ENCODE results near the gene SSR4. TPM values are rescaled to one million over a fixed set of nuclear protein-coding genes. Genes with fewer than 3 reads are reported as not detected.

Gene SSR4
- total RNA-seq, 1 experiment from 2014 or later: 298 TPM

GRCh38 chrX:153772316-153773217 is 21.9 kb upstream of the SSR4 start:
- H3K9ac ChIP-seq (ENCODE audit: low read length): no peak overlapping the region
- intact Hi-C loops (cut with micrococcal nuclease): no loop called here
- H4K20me1 ChIP-seq (ENCODE audit: low read length): no peaks in the 10 kb centered on the region
- ChIA-PET POLR2A (ENCODE audit: unreplicated experiment) (no interaction called here), CTCF (no interaction called here)
- BruUV-seq (replicated peaks): no TSS peak
- H3K79me2 ChIP-seq (ENCODE audit: low read length): no peaks in the 10 kb centered on the region
- TF ChIP-seq, protein P1, sequence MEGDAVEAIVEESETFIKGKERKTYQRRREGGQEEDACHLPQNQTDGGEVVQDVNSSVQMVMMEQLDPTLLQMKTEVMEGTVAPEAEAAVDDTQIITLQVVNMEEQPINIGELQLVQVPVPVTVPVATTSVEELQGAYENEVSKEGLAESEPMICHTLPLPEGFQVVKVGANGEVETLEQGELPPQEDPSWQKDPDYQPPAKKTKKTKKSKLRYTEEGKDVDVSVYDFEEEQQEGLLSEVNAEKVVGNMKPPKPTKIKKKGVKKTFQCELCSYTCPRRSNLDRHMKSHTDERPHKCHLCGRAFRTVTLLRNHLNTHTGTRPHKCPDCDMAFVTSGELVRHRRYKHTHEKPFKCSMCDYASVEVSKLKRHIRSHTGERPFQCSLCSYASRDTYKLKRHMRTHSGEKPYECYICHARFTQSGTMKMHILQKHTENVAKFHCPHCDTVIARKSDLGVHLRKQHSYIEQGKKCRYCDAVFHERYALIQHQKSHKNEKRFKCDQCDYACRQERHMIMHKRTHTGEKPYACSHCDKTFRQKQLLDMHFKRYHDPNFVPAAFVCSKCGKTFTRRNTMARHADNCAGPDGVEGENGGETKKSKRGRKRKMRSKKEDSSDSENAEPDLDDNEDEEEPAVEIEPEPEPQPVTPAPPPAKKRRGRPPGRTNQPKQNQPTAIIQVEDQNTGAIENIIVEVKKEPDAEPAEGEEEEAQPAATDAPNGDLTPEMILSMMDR (conservative IDR thresholded peaks at IDR 0.05; ENCODE audit: low read depth, low read length): no peak
- no peak for TF ChIP-seq EZH2 (IDR thresholded peaks at IDR 0.05; ENCODE audit: low read length, unreplicated experiment)
- TF ChIP-seq EZH2phosphoT487 (IDR thresholded peaks at IDR 0.05; ENCODE audit: borderline replicate concordance, low read length): no peak
- H3K4me3 ChIP-seq (ENCODE audit: low read length): no peak overlapping the region
- no peaks in the 10 kb centered on the region for H3F3A ChIP-seq (ENCODE audit: low read length, unreplicated experiment)
- H3K4me1 ChIP-seq (ENCODE audit: insufficient read depth, low read length): no peaks in the 10 kb centered on the region
- H3K9me3 ChIP-seq (ENCODE audit: low read length): no peaks in the 10 kb centered on the region
- H3K4me2 ChIP-seq (ENCODE audit: low read length): no peak overlapping the region
- ATAC-seq (no peak), DNase-seq (no peak)
- H3K27ac ChIP-seq (ENCODE audit: low read length): no peak overlapping the region
- H2AFZ ChIP-seq (ENCODE audit: low read length): no peak overlapping the region
- H3K9me2 ChIP-seq (replicated peaks; ENCODE audit: low read length): no peaks in the 10 kb centered on the region
- peaks cover 2% of the 10 kb centered on the region; the same call in 1 of the 2 replicates for H3K36me3 ChIP-seq (ENCODE audit: low read depth, low read length)
- no peaks in the 10 kb centered on the region for H3K27me3 ChIP-seq (ENCODE audit: low read length)

DNA sequence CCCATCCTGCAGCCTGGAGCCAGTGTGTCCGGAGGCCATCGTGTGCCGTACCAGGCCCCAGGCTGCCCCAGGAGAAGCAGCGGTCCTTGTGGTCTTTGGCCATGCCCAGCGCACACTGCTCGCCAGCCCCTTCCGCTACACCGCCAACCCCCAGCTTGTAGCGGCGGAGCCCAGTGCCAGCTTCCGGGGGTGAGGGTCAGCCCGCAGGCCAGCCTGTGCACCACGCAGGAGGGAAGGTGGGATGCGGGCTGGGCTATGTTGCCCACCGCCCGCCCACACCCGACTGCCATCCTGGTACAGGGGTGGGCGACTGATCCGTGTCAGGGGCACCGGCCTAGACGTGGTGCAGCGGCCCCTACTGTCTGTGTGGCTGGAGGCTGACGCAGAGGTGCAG is 21.3 kb upstream of the SSR4 start:
- no peak for DNase-seq
- no peaks in the 10 kb centered on the region for H3K4me1 ChIP-seq (ENCODE audit: insufficient read depth, low read length)
- no peaks in the 10 kb centered on the region for H3K9me2 ChIP-seq (replicated peaks; ENCODE audit: low read length)
- H3K4me3 ChIP-seq (ENCODE audit: low read length): no peak overlapping the region
- no TSS peak for BruUV-seq (replicated peaks)
- H3K79me2 ChIP-seq (ENCODE audit: low read length): no peaks in the 10 kb centered on the region
- no peaks in the 10 kb centered on the region for H3K9me3 ChIP-seq (ENCODE audit: low read length)
- TF ChIP-seq EZH2 (IDR thresholded peaks at IDR 0.05; ENCODE audit: low read length, unreplicated experiment) (no peak), EZH2phosphoT487 (IDR thresholded peaks at IDR 0.05; ENCODE audit: borderline replicate concordance, low read length) (no peak)
- TF ChIP-seq, protein P1 (conservative IDR thresholded peaks at IDR 0.05; ENCODE audit: low read depth, low read length): no peak
- no peaks in the 10 kb centered on the region for H3K27me3 ChIP-seq (ENCODE audit: low read length)
- intact Hi-C loops (cut with micrococcal nuclease): no loop called here
- no peak overlapping the region for H3K27ac ChIP-seq (ENCODE audit: low read length)
- no peaks in the 10 kb centered on the region for H3F3A ChIP-seq (ENCODE audit: low read length, unreplicated experiment)
- no peak overlapping the region for H3K4me2 ChIP-seq (ENCODE audit: low read length)
- ChIA-PET CTCF (no interaction called here), POLR2A (ENCODE audit: unreplicated experiment) (no interaction called here)
- H2AFZ ChIP-seq (ENCODE audit: low read length): no peak overlapping the region
- no peak for ATAC-seq
- H3K36me3 ChIP-seq (ENCODE audit: low read depth, low read length): peaks cover 2% of the 10 kb centered on the region; the same call in 1 of the 2 replicates
- H4K20me1 ChIP-seq (ENCODE audit: low read length): no peaks in the 10 kb centered on the region
- H3K9ac ChIP-seq (ENCODE audit: low read length): no peak overlapping the region
